Subcutaneous adipose tissue (tissue), 4 donors: Measurements from ENCODE around the gene MAPK10. TPM values are rescaled to one million over a fixed set of nuclear protein-coding genes. Genes with fewer than 3 reads are reported as not detected.

Experiments used
- total RNA-seq, 4 donors: library from RNA; depleted of rRNA; stranded (reverse); fragments of >200 nt; gene quantifications; one replicate each; pipeline ENCODE4 v1.1.0, GENCODE V29; 2016
- TF ChIP-seq, protein P1 (sequence below): fragments of 450-650 bp; IDR thresholded peaks from one replicate; pipeline ENCODE4 v1.5.1; 2016; ENCODE audit warnings: low read depth, mild to moderate bottlenecking, control low read depth, antibody characterized with exemption, moderate library complexity

The MAPK10 gene
- total RNA-seq, 4 donors from 2014 or later: 12.9 to 61.6 (median 34.8) TPM

DNA sequence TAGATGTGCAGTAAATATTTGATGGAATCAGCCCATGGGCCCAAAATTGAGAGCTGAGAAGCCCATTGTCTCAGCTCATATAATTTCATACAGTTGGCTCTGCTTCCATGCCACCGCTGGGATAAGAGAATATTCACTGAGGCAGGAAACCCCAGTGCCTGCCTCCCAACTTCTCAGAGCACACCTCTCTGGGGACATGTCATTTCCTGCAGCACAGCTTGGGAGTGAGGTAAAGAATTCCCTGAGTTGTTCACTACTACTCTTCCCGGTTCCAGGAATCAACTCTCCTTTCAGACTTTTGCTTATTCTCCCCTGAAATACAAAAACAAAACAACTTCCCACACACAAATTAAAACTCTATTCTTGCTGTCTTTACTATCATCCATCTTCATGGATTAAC lies 389.3 kb downstream of the MAPK10 start:
- TF ChIP-seq, protein P1, sequence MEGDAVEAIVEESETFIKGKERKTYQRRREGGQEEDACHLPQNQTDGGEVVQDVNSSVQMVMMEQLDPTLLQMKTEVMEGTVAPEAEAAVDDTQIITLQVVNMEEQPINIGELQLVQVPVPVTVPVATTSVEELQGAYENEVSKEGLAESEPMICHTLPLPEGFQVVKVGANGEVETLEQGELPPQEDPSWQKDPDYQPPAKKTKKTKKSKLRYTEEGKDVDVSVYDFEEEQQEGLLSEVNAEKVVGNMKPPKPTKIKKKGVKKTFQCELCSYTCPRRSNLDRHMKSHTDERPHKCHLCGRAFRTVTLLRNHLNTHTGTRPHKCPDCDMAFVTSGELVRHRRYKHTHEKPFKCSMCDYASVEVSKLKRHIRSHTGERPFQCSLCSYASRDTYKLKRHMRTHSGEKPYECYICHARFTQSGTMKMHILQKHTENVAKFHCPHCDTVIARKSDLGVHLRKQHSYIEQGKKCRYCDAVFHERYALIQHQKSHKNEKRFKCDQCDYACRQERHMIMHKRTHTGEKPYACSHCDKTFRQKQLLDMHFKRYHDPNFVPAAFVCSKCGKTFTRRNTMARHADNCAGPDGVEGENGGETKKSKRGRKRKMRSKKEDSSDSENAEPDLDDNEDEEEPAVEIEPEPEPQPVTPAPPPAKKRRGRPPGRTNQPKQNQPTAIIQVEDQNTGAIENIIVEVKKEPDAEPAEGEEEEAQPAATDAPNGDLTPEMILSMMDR: no peak

DNA sequence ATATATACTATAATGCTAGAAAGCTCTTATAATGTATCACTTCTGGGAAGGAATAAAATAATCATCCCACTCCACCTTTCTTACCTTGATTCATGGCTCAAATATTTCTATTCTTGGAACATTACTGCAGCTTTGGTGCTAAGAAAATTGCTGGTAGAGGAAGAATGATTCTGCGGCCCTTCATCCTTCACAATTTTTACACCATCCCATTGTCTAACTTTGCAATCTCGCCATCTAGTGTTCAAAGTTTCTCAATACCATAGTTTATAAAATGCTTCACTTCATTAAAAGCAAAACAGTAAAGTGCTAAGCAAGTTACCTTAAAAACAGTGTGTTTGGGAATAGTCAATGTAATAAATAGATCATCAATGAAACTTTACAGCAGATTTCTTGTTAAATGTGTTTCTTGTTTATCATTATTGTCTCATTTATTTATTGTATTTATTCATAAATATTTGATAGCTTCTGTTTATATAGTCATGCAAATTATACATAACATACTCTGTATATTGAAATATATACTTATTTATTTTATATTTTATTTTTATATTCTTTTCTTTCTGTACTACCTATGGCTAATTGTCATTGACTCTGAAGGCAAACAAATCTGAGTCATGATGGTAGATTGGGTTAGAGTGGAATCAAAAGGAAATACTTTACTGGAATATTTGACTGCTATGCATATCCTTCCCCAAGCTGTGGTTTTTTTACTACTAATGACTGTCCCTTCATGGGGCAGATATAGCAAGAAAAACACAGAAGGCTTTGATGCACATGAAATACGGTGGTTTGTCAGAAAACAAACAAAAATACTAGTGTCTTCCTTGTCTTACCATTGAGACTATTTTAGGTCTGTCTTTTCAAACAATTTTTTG lies 390.7 kb downstream of the MAPK10 start:
- TF ChIP-seq, protein P1: no peak

DNA sequence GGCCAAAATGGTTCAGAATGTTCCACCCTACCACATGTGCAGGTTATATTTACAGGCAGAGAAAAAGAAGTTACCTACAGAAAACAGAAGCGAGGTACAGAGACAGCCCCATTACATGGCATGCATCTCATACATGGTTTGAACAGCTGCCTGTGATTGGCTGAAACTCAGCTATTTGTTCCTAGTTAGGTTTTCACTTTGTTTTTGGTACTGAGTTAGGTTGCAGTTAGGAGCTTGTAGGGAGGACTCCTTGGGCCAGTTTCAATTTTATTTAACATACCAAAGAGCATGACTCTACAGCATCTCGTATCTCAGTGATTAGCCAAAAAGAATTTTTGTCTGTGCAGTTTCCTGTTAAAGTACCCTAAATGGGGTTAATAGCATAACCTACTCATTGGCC lies 392.0 kb downstream of the MAPK10 start:
- TF ChIP-seq, protein P1: no peak

DNA sequence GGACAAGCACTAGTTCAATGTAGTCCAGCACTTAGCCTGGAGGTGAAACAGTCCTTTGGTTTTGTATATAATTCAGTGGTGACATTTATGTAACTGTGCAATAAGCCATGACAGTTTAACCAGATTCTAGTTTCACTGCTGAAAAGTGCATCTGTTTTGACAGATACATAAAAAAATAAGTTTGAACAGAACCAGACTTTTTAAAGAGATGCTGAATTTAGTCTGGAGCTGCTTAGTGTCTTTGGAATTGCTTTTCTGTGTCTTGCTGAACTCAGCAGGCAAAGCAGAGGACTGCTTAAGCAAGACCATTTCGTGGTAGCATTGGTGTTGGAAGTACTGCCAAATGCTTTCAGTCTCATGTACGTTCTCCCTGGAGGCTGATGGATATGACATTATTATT lies 393.5 kb downstream of the MAPK10 start:
- TF ChIP-seq, protein P1: no peak

DNA sequence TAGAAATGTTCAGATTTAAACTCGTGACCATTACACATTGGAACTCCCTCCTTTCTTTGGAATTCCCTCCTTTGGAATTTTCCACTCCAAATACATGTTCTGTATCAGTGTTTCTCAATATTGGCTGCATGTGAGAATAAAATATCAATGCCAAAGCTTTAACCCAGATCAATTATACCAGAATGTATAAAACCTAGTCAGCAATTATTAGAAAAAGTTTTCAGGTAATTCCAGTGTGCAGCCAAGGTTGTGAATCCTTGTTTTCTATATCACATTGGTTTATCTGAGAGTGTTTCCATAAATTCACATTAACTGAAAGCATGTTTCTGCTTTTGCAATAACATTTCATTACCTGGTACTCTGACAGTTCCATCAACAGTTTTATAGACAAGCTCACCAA lies 394.3 kb downstream of the MAPK10 start:
- TF ChIP-seq, protein P1: no peak

DNA sequence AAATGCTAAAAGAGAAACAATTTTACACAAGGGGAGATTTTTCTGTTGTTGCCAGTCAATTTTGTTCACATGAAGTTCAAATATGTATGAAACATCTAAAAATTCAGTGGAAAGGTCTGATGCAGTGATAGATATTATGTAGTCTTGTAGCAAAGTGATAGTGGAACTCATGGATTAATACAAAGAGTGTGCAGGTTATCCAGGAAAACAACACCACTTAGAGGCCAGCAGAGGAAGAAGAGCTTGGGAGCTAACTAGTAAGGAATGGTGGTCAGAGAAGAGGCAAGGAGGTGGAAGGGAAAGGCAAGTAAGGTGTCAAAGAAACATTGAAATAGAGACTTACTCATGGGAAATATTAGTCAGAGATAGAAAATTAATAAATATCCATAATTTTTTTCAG lies 395.6 kb downstream of the MAPK10 start:
- TF ChIP-seq, protein P1: no peak

DNA sequence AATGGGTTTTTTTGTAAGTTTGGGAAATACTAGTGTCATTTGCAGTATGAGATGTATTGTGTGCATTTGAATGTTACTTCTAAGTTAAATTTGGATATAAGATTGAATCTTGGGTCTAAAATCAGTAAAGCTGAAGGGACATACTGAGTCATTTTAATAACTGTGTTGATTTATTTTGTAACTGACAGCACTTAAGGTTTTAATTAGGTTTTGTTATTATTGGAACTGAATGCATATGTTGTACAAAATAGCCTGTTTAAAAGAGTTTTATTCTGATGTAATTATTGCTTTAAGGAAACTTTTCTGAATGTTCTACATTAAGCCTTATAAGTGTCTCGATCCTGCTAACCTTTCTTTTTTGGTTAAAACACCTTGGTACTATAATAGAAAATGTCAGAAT lies 396.6 kb downstream of the MAPK10 start:
- TF ChIP-seq, protein P1: no peak
